A549 (cell line): ENCODE measurements around the gene IVD. TPM values are rescaled to one million over a fixed set of nuclear protein-coding genes. Genes with fewer than 3 reads are reported as not detected.

Experiments
- ATAC-seq, 2 experiments: fragments of 200-7000 bp in 1 of 2; fragments of >200 bp in 1 of 2; cut with Nextera tagmentation in 1 of 2; cut with Tn5 transposase in 1 of 2; 3 replicates each; pipeline versions ENCODE4 v1.8.0 to v1.9.1; 2018 to 2020; ENCODE audit warnings: mild to moderate bottlenecking in 1 of 2, moderate library complexity in 1 of 2
- CTCF ChIA-PET: fragments of 300-600 bp; sonication (Branson Sonifier 250); formaldehyde crosslinking; extraction: SDS; loops from one replicate; lab custom pipeline; 2021; ENCODE audit warnings: antibody characterized with exemption, inconsistent platforms; lab: Yijun Ruan, JAX
- POLR2A ChIA-PET: fragments of 350-600 bp; formaldehyde crosslinking; extraction: SDS; loops from one replicate; lab custom pipeline; 2021; ENCODE audit warnings: antibody characterized with exemption, inconsistent platforms; lab: Yijun Ruan, JAX
- DNase-seq, 2 experiments: peaks; one replicate each; pipeline versions ENCODE4 v3.0.0 to v3.0.0-alpha.2; 2011 to 2016; ENCODE audit warnings: low read depth in 1 of 2, low spot score in 1 of 2
- FAIRE-seq: peaks from 2 replicates; lab custom pipeline; 2011; peaks lifted over from hg19 to GRCh38; lab: Jason Lieb, UNC
- H3K27ac ChIP-seq, 2 experiments: fragments of >200 bp; sonication (Bioruptor Twin); formaldehyde crosslinking; 3 replicates each; pipeline ENCODE4 v1.5.1; 2016 to 2017
- H3K4me1 ChIP-seq: fragments of >200 bp; sonication (Bioruptor Twin); formaldehyde crosslinking; 3 replicates; pipeline ENCODE4 v1.6.1; 2016
- H3K4me2 ChIP-seq: fragments of >200 bp; sonication (Bioruptor Twin); formaldehyde crosslinking; 3 replicates; pipeline ENCODE4 v1.6.1; 2016
- H3K4me3 ChIP-seq: fragments of >200 bp; sonication (Bioruptor Twin); formaldehyde crosslinking; 3 replicates; pipeline ENCODE4 v1.5.1; 2016
- H3K9me3 ChIP-seq: fragments of >200 bp; sonication (Bioruptor Twin); formaldehyde crosslinking; 3 replicates; pipeline ENCODE4 v1.6.1; 2016
- JUN ChIP-seq, 2 experiments: fragments of >200 bp; sonication (Bioruptor Twin); formaldehyde crosslinking; IDR thresholded peaks; 2 replicates in 1 of 2; 3 replicates in 1 of 2; pipeline ENCODE4 v1.6.1; 2016 to 2017
- MAFK ChIP-seq: fragments of 450-650 bp; IDR thresholded peaks from 2 replicates; pipeline ENCODE4 v1.6.1; 2014; ENCODE audit not compliant: partially characterized antibody
- MAZ ChIP-seq: fragments of 150-350 bp; IDR thresholded peaks from 2 replicates; pipeline ENCODE4 v1.6.1; 2014; ENCODE audit warnings: antibody characterized with exemption, low read depth, low read length, borderline replicate concordance
- MYC ChIP-seq: IDR thresholded peaks from 2 replicates; pipeline ENCODE4 v1.6.1; 2012; ENCODE audit warnings: mild to moderate bottlenecking, inconsistent platforms, low read length, improper control_type of control experiment, borderline replicate concordance
- NFE2L2 ChIP-seq: fragments of 150-350 bp; conservative IDR thresholded peaks from 2 replicates; pipeline ENCODE4 v1.6.1; 2014; ENCODE audit warnings: low read length
- NPAS2 ChIP-seq: fragments of 250-450 bp; sonication (Bioruptor Pico); IDR thresholded peaks from 2 replicates; pipeline ENCODE4 v1.8.0; 2022; ENCODE audit warnings: mild to moderate bottlenecking, moderate library complexity, borderline replicate concordance
- POLR2A ChIP-seq: IDR thresholded peaks from 2 replicates; pipeline ENCODE4 v1.6.1; 2012; ENCODE audit warnings: mild to moderate bottlenecking, low read length
- SMC3 ChIP-seq: fragments of >200 bp; sonication (Bioruptor Twin); formaldehyde crosslinking; IDR thresholded peaks from 3 replicates; pipeline ENCODE4 v1.6.1; 2018; ENCODE audit warnings: inconsistent platforms
- ZFP36 ChIP-seq: fragments of 450-650 bp; IDR thresholded peaks from 2 replicates; pipeline ENCODE4 v1.6.1; 2014; ENCODE audit warnings: borderline replicate concordance; ENCODE audit not compliant: partially characterized antibody
- ZSCAN20 ChIP-seq: fragments of 250-450 bp; sonication (Bioruptor Pico); IDR thresholded peaks from 2 replicates; pipeline ENCODE4 v1.8.0; 2022; ENCODE audit warnings: mild to moderate bottlenecking, moderate library complexity
- WGBS: methylation state at CpG from one replicate; pipeline ENCODE4 v1.1.6; 2017; ENCODE audit errors: missing lambda C conversion rate; 5-methylcytosine and 5-hydroxymethylcytosine counted together
- polyA plus RNA-seq, 4 experiments: library from polyadenylated mRNA; depleted of rRNA in 3 of 4; stranded (reverse); fragments of >200 nt; fragmentation: RNase III in 1 of 4; extraction: RNeasy Plus Mini Kit Qiagen cat#74134 plus additional on column Dnase treatment in 1 of 4; gene quantifications; 2 replicates in 3 of 4; 3 replicates in 1 of 4; pipeline ENCODE4 v1.2.3, GENCODE V29; 2011 to 2017
- TF ChIP-seq, protein P1 (sequence below): IDR thresholded peaks from 2 replicates; pipeline ENCODE4 v1.6.1; 2012

Gene IVD
- polyA plus RNA-seq, 2 of the 4 experiments (the other 2 are of a cell fraction), result 10.2 to 12.4 TPM

DNA sequence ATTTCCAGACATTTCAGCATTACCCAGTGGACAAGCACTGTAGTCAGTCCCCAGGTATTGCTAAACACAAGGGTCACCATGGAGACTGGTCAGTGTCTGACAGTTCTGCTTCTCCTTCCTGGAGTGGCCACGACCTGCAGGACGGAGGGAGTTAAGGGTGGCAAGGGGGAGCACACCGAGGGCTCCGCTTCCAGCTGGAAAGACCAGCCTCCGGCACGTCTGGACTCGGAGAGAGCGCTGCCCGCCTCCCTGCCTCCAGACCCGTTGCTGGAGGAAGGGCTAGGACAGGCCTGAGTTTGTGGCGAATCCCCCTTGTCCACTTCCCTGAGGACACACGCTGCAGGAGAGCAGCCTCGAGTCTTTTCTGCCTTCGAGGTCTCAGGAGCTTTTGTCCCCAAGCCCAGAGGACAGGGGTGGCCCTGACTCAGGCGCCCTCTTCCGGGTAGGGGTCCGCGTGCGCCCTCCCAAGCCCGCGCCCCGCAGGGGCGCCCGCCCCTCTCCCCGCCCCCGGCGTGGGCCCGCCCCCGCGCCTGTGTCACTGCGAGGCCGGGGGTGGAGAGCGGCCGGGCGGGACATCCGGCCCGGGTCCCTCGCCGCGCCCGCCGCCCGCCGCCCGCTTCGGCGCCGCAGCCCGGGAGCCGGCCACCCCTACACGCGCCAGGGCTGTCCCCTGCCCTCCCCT lies 65.0 kb downstream of the IVD start, which contains the start of gene CHST14:
Gene CHST14, plus strand, starts transcription at position 562 of the 682 bp plus-strand sequence. CDS start 230 bp downstream, outside the sequence.
- Histone ChIP-seq H3K4me1 (peaks cover 12% of the 10 kb centered on the region), H3K4me3 (peak within 1 kb of the TSS; percentile 96), H3K27ac (peak within 1 kb of the TSS; percentile 98), H3K9me3 (no peaks in the 10 kb centered on the region), H3K4me2 (peak within 1 kb of the TSS; percentile 96)
- TF ChIP-seq POLR2A (peak; percentile 42), JUN (IDR thresholded peaks at IDR 0.05) (peak in 1 of 2 experiments; percentile 41; a peak in 1 of 5 replicates), NPAS2 (CRISPR knock-in tag) (no peak), MYC (no peak; the same call in 1 of the 2 replicates), ZFP36 (no peak), NFE2L2 (no peak), ZSCAN20 (no peak), MAZ (no peak), SMC3 (no peak), MAFK (no peak)
- TF ChIP-seq, protein P1, sequence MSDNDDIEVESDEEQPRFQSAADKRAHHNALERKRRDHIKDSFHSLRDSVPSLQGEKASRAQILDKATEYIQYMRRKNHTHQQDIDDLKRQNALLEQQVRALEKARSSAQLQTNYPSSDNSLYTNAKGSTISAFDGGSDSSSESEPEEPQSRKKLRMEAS, result peak; percentile 39; the same call in 1 of the 2 replicates
- peak; percentile 81 to 86 for ATAC-seq
- ChIA-PET CTCF (interaction anchor here (0.5 to 2.7 kb wide), 4 partner anchors 9 to 715 kb away, joined by 3 to 12 read pairs (median 4); no protein-coding TSS in a partner anchor), POLR2A (interaction anchor here (0.5 to 1.4 kb wide), 2 partner anchors 11 to 76 kb away, joined by 3 to 16 read pairs; no protein-coding TSS in a partner anchor)
- DNase-seq, result peak; percentile 37 to 48
- 0% methylated on average over 1 of the region's 52 CpGs for WGBS
- FAIRE-seq, result no peak

Other genes starting within 250 kb of the IVD start
- gene BUB1B, start 244.7 kb upstream of the IVD start, polyA plus RNA-seq (2011; rRNA removed), result 37.5 and 42.2 TPM in 2 replicates
- gene BUB1B, start 244.7 kb upstream of the IVD start, polyA plus RNA-seq (2017; fragmentation: RNase III; extraction: RNeasy Plus Mini Kit Qiagen cat#74134 plus additional on column Dnase treatment), result 35.0 to 50.2 TPM (median 42.6 TPM) in 3 replicates
- 0.08 and 0.16 TPM in 2 replicates for gene PAK6, start 166.7 kb upstream of the IVD start, polyA plus RNA-seq (2011; rRNA removed)
- gene PAK6, start 166.7 kb upstream of the IVD start, polyA plus RNA-seq (2017; fragmentation: RNase III; extraction: RNeasy Plus Mini Kit Qiagen cat#74134 plus additional on column Dnase treatment), result 0.05 to 0.12 TPM (median 0.10 TPM) in 3 replicates
- not detected in 2 replicates for gene ANKRD63, start 122.7 kb upstream of the IVD start, polyA plus RNA-seq (2011; rRNA removed)
- 0.08 to 0.25 TPM (median 0.10 TPM) in 3 replicates for gene ANKRD63, start 122.7 kb upstream of the IVD start, polyA plus RNA-seq (2017; fragmentation: RNase III; extraction: RNeasy Plus Mini Kit Qiagen cat#74134 plus additional on column Dnase treatment)
- 0.19 and 0.30 TPM in 2 replicates for gene PLCB2, start 97.9 kb upstream of the IVD start, polyA plus RNA-seq (2011; rRNA removed)
- 0.38 to 0.58 TPM (median 0.49 TPM) in 3 replicates for gene PLCB2, start 97.9 kb upstream of the IVD start, polyA plus RNA-seq (2017; fragmentation: RNase III; extraction: RNeasy Plus Mini Kit Qiagen cat#74134 plus additional on column Dnase treatment)
- 2.8 and 3.5 TPM in 2 replicates for gene INAFM2, start 82.1 kb upstream of the IVD start, polyA plus RNA-seq (2011; rRNA removed)
- 3.3 to 3.9 TPM (median 3.8 TPM) in 3 replicates for gene INAFM2, start 82.1 kb upstream of the IVD start, polyA plus RNA-seq (2017; fragmentation: RNase III; extraction: RNeasy Plus Mini Kit Qiagen cat#74134 plus additional on column Dnase treatment)
- gene CCDC9B, start 64.9 kb upstream of the IVD start, polyA plus RNA-seq (2011; rRNA removed), result 1.9 and 2.8 TPM in 2 replicates
- 23.4 to 28.7 TPM (median 27.4 TPM) in 3 replicates for gene CCDC9B, start 64.9 kb upstream of the IVD start, polyA plus RNA-seq (2017; fragmentation: RNase III; extraction: RNeasy Plus Mini Kit Qiagen cat#74134 plus additional on column Dnase treatment)
- not detected in 2 replicates for gene PHGR1, start 54.8 kb upstream of the IVD start, polyA plus RNA-seq (2011; rRNA removed)
- gene PHGR1, start 54.8 kb upstream of the IVD start, polyA plus RNA-seq (2017; fragmentation: RNase III; extraction: RNeasy Plus Mini Kit Qiagen cat#74134 plus additional on column Dnase treatment), result not detected in 3 replicates
- 0.26 and 0.52 TPM in 2 replicates for gene DISP2, start 47.6 kb upstream of the IVD start, polyA plus RNA-seq (2011; rRNA removed)
- gene DISP2, start 47.6 kb upstream of the IVD start, polyA plus RNA-seq (2017; fragmentation: RNase III; extraction: RNeasy Plus Mini Kit Qiagen cat#74134 plus additional on column Dnase treatment), result 0.39 to 0.82 TPM (median 0.56 TPM) in 3 replicates
- 41.2 and 50.3 TPM in 2 replicates for gene KNSTRN, start 23.1 kb upstream of the IVD start, polyA plus RNA-seq (2011; rRNA removed)
- gene KNSTRN, start 23.1 kb upstream of the IVD start, polyA plus RNA-seq (2017; fragmentation: RNase III; extraction: RNeasy Plus Mini Kit Qiagen cat#74134 plus additional on column Dnase treatment), result 45.0 to 52.6 TPM (median 48.0 TPM) in 3 replicates
- gene BAHD1, start 35.2 kb downstream of the IVD start, polyA plus RNA-seq (2011; rRNA removed), result 2.3 and 2.8 TPM in 2 replicates
- gene BAHD1, start 35.2 kb downstream of the IVD start, polyA plus RNA-seq (2017; fragmentation: RNase III; extraction: RNeasy Plus Mini Kit Qiagen cat#74134 plus additional on column Dnase treatment), result 10.1 to 11.1 TPM (median 10.9 TPM) in 3 replicates
- 8.6 and 9.8 TPM in 2 replicates for gene CHST14, start 65.2 kb downstream of the IVD start, polyA plus RNA-seq (2011; rRNA removed)
- 8.7 to 11.0 TPM (median 10.8 TPM) in 3 replicates for gene CHST14, start 65.2 kb downstream of the IVD start, polyA plus RNA-seq (2017; fragmentation: RNase III; extraction: RNeasy Plus Mini Kit Qiagen cat#74134 plus additional on column Dnase treatment)
- gene CCDC32, start 159.2 kb downstream of the IVD start, polyA plus RNA-seq (2011; rRNA removed), result 9.7 and 13.1 TPM in 2 replicates
- gene CCDC32, start 159.2 kb downstream of the IVD start, polyA plus RNA-seq (2017; fragmentation: RNase III; extraction: RNeasy Plus Mini Kit Qiagen cat#74134 plus additional on column Dnase treatment), result 20.6 to 27.0 TPM (median 25.0 TPM) in 3 replicates
- gene RPUSD2, start 163.5 kb downstream of the IVD start, polyA plus RNA-seq (2011; rRNA removed), result 6.7 and 7.3 TPM in 2 replicates
- 9.6 to 10.3 TPM (median 9.9 TPM) in 3 replicates for gene RPUSD2, start 163.5 kb downstream of the IVD start, polyA plus RNA-seq (2017; fragmentation: RNase III; extraction: RNeasy Plus Mini Kit Qiagen cat#74134 plus additional on column Dnase treatment)
- gene KNL1, start 188.5 kb downstream of the IVD start, polyA plus RNA-seq (2011; rRNA removed), result 10.5 and 13.2 TPM in 2 replicates
- gene KNL1, start 188.5 kb downstream of the IVD start, polyA plus RNA-seq (2017; fragmentation: RNase III; extraction: RNeasy Plus Mini Kit Qiagen cat#74134 plus additional on column Dnase treatment), result 6.3 to 7.6 TPM (median 7.5 TPM) in 3 replicates